ENCODE results near the gene SIDT2. TPM values are rescaled to one million over a fixed set of nuclear protein-coding genes. Genes with fewer than 3 reads are reported as not detected.

Gene SIDT2
- total RNA-seq, 1 experiment from 2014 or later, result 37.0 TPM

GRCh38 chr11:117199916-117200812 is 21.6 kb downstream of the SIDT2 start:
- DNase-seq (ENCODE audit: low read depth, low spot score), result no peak
- H3K9ac ChIP-seq (ENCODE audit: low read length), result no peak overlapping the region
- H2AFZ ChIP-seq (ENCODE audit: low read depth, low read length, poor library complexity, severe bottlenecking), result no peak overlapping the region
- RAD21 ChIA-PET (ENCODE audit: low non-redundant PET in 1 of 2, low total read pairs in 2 of 2, uncharacterized antibody in 2 of 2, unreplicated experiment in 2 of 2), result no interaction called here
- H3K4me1 ChIP-seq (ENCODE audit: control insufficient read depth in 1 of 2, insufficient read depth in 2 of 2, low read length in 2 of 2), result peaks cover 13 to 26% of the 10 kb centered on the region in 2 experiments
- H3K27me3 ChIP-seq (ENCODE audit: insufficient read depth, low read length), result no peaks in the 10 kb centered on the region
- H3K4me2 ChIP-seq (ENCODE audit: low read length), result no peak overlapping the region
- BruUV-seq (replicated peaks), result no TSS peak
- H3K79me2 ChIP-seq (ENCODE audit: insufficient read depth, low read length), result no peaks in the 10 kb centered on the region
- no peak overlapping the region for H3K27ac ChIP-seq (ENCODE audit: low read depth, low read length)
- no peaks in the 10 kb centered on the region for H3K9me2 ChIP-seq (ENCODE audit: insufficient read depth)
- H3K4me3 ChIP-seq (replicated peaks in 1 of 2; ENCODE audit: low read depth in 1 of 2, low read length in 2 of 2), result no peak overlapping the region
- TF ChIP-seq POLR2A (IDR thresholded peaks at IDR 0.05; ENCODE audit: borderline replicate concordance, extremely low read depth, insufficient read depth, insufficient read length) (no peak), ATF3 (IDR thresholded peaks at IDR 0.05) (no peak), CEBPB (IDR thresholded peaks at IDR 0.05; ENCODE audit: low read depth) (no peak), SP1 (IDR thresholded peaks at IDR 0.05; ENCODE audit: low read depth) (no peak), YY1 (IDR thresholded peaks at IDR 0.05; ENCODE audit: extremely low read depth, insufficient replicate concordance, low read depth, low read length) (no peak), ZFX (IDR thresholded peaks at IDR 0.05) (no peak), POLR2AphosphoS5 (IDR thresholded peaks at IDR 0.05; ENCODE audit: low read depth, low read length) (no peak), FOSL1 (IDR thresholded peaks at IDR 0.05; ENCODE audit: low read depth) (no peak), EZH2 (IDR thresholded peaks at IDR 0.05) (no peak), ZNF274 (IDR thresholded peaks at IDR 0.05; ENCODE audit: low read depth, low read length) (no peak), SRF (IDR thresholded peaks at IDR 0.05; ENCODE audit: low read depth) (no peak), TCF7L2 (IDR thresholded peaks at IDR 0.05; ENCODE audit: borderline replicate concordance, extremely low read depth, insufficient read depth, insufficient read length) (no peak)
- TF ChIP-seq, protein P1, sequence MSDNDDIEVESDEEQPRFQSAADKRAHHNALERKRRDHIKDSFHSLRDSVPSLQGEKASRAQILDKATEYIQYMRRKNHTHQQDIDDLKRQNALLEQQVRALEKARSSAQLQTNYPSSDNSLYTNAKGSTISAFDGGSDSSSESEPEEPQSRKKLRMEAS (IDR thresholded peaks at IDR 0.05), result no peak
- H3K9me3 ChIP-seq (ENCODE audit: control insufficient read depth in 1 of 2, insufficient read depth in 1 of 2, low read depth in 1 of 2, low read length in 2 of 2), result no peaks in the 10 kb centered on the region
- POLR2A ChIA-PET, result no interaction called here
- intact Hi-C loops (cut with micrococcal nuclease), result no loop called here
- CTCF ChIA-PET, result no interaction called here
- peaks cover 0 to 3% of the 10 kb centered on the region in 2 experiments; a peak in 1 of 4 replicates for H3K36me3 ChIP-seq (ENCODE audit: control insufficient read depth in 1 of 2, insufficient read depth in 2 of 2, low read length in 2 of 2)
- no peak for ATAC-seq
- H4K20me1 ChIP-seq (ENCODE audit: insufficient read depth), result no peaks in the 10 kb centered on the region
